ENCODE data around the gene CDC42BPB. TPM values are rescaled to one million over a fixed set of nuclear protein-coding genes. Genes with fewer than 3 reads are reported as not detected.

CDC42BPB gene
- total and polyA plus RNA-seq, 2 of the 13 experiments (the other 11 are each of a cell fraction or from before 2014, with no cell fraction given) = 19.7 to 32.3 TPM

- TF ChIP-seq ZNF644 (CRISPR knock-in tag; IDR thresholded peaks at IDR 0.05; ENCODE audit: low read depth) = peak; percentile 17; the same call in 1 of the 2 replicates
Measured at GRCh38 chr14:103073876-103074728, 16.8 kb upstream of the CDC42BPB start (continued).

GRCh38 chr14:103073367-103073875 is 16.1 kb upstream of the CDC42BPB start:
- no peak for FAIRE-seq
- CTCF ChIA-PET (ENCODE audit: low intra/inter-chr PET ratio, low total read pairs) = interaction anchor here (0.9 kb wide), 1 partner anchor 41 kb away, joined by 3 read pairs; no protein-coding TSS in a partner anchor
- peak overlapping the region; percentile 76 for H3K4me2 ChIP-seq (ENCODE audit: low read depth, low read length)
- peaks cover 5 to 40% of the 10 kb centered on the region in 2 experiments; a peak in 4 of 5 replicates for H3K27me3 ChIP-seq (ENCODE audit: control insufficient read depth in 1 of 2, insufficient read depth in 2 of 2, low read length in 2 of 2)
- peaks cover 78% of the 10 kb centered on the region for H3K4me1 ChIP-seq (ENCODE audit: insufficient read depth, low read length)
- POLR2A ChIA-PET = interaction anchor here (1.8 to 3.1 kb wide), 4 partner anchors 21 to 260 kb away, joined by 9 to 26 read pairs (median 18); partner anchors contain the start of genes EIF5 and EXOC3L4
- no peaks in the 10 kb centered on the region for H3K79me2 ChIP-seq (ENCODE audit: insufficient read depth, low read length)
- DNase-seq (ENCODE audit: low spot score) = no peak
- no peak overlapping the region for H3K9ac ChIP-seq (ENCODE audit: insufficient read depth, low read depth, low read length)
- ATAC-seq = peak; percentile 4
- no TSS peak for BruUV-seq (replicated peaks)
- no peaks in the 10 kb centered on the region for H3K9me3 ChIP-seq (ENCODE audit: low read length)
- intact Hi-C loops (cut with micrococcal nuclease; ENCODE audit: unreplicated experiment) (no loop called here), in situ Hi-C loops (cut with HindIII; ENCODE audit: extremely low pct_ligation_motif_present, low pct_unique_long_range_greater_than_20kb) (no loop called here)
- WGBS (ENCODE audit: low lambda C conversion rate) = no CpG with 5 or more reads among the region's 14 CpGs
- no peaks in the 10 kb centered on the region for H3K36me3 ChIP-seq (replicated peaks in 1 of 2; ENCODE audit: control insufficient read depth in 1 of 2, insufficient read depth in 2 of 2, low read length in 2 of 2)
- H3K27ac ChIP-seq (ENCODE audit: extremely low read length, insufficient read depth, low read length) = no peak overlapping the region
- H2AFZ ChIP-seq (ENCODE audit: low read length) = no peak overlapping the region
- H4K20me1 ChIP-seq (ENCODE audit: insufficient read depth, low read length) = no peaks in the 10 kb centered on the region
- peak overlapping the region; percentile 5 to 76 (median 62); a peak in 4 of 6 replicates for H3K4me3 ChIP-seq (replicated peaks in 1 of 3; ENCODE audit: insufficient read depth in 1 of 3, low read depth in 2 of 3, low read length in 3 of 3)
- TF ChIP-seq ZNF20 (CRISPR knock-in tag; IDR thresholded peaks at IDR 0.05) (no peak), ZBTB4 (CRISPR knock-in tag; IDR thresholded peaks at IDR 0.05; ENCODE audit: borderline replicate concordance) (no peak), FOSL2 (CRISPR knock-in tag; IDR thresholded peaks at IDR 0.05) (no peak), HNF4G (IDR thresholded peaks at IDR 0.05; ENCODE audit: borderline replicate concordance, low read depth, low read length) (no peak), HNF4G (CRISPR knock-in tag; IDR thresholded peaks at IDR 0.05; ENCODE audit: borderline replicate concordance, low read depth) (no peak), TBX3 (IDR thresholded peaks at IDR 0.05; ENCODE audit: borderline replicate concordance) (0 out of 2 replicates have a peak, but pooled peaks have one; percentile 20), ZNF570 (CRISPR knock-in tag; IDR thresholded peaks at IDR 0.05; ENCODE audit: borderline replicate concordance) (no peak), ZNF547 (CRISPR knock-in tag; IDR thresholded peaks at IDR 0.05) (no peak), KLF6 (CRISPR knock-in tag; IDR thresholded peaks at IDR 0.05) (no peak), MAFG (CRISPR knock-in tag; IDR thresholded peaks at IDR 0.05) (no peak), PRDM10 (CRISPR knock-in tag; IDR thresholded peaks at IDR 0.05; ENCODE audit: low read depth) (peak; percentile 96), STAT5B (CRISPR knock-in tag; IDR thresholded peaks at IDR 0.05) (no peak)
